Measurements from ENCODE around the gene SNN.

SNN gene

GRCh38 chr16:11686713-11687380, 18.6 kb downstream of the SNN start:
- H4K20me1 ChIP-seq (ENCODE audit: insufficient read depth): no peaks in the 10 kb centered on the region
- no peak overlapping the region for H2AFZ ChIP-seq (ENCODE audit: low read depth)
- H3K4me3 ChIP-seq (IDR thresholded peaks at IDR 0.05; ENCODE audit: insufficient read depth, low read depth, low read length): no peak overlapping the region
- H3K36me3 ChIP-seq (ENCODE audit: insufficient read depth): peaks cover 48% of the 10 kb centered on the region; the same call in 1 of the 2 replicates
- H3K4me2 ChIP-seq: peak overlapping the region; percentile 69; the same call in 1 of the 2 replicates
- H3K4me1 ChIP-seq (ENCODE audit: low read depth, poor library complexity, severe bottlenecking): peaks cover 94% of the 10 kb centered on the region
- peaks cover 66% of the 10 kb centered on the region for H3K79me2 ChIP-seq (ENCODE audit: insufficient read depth, low read depth)
- H3K9ac ChIP-seq: no peak overlapping the region
- TF ChIP-seq, protein P1, sequence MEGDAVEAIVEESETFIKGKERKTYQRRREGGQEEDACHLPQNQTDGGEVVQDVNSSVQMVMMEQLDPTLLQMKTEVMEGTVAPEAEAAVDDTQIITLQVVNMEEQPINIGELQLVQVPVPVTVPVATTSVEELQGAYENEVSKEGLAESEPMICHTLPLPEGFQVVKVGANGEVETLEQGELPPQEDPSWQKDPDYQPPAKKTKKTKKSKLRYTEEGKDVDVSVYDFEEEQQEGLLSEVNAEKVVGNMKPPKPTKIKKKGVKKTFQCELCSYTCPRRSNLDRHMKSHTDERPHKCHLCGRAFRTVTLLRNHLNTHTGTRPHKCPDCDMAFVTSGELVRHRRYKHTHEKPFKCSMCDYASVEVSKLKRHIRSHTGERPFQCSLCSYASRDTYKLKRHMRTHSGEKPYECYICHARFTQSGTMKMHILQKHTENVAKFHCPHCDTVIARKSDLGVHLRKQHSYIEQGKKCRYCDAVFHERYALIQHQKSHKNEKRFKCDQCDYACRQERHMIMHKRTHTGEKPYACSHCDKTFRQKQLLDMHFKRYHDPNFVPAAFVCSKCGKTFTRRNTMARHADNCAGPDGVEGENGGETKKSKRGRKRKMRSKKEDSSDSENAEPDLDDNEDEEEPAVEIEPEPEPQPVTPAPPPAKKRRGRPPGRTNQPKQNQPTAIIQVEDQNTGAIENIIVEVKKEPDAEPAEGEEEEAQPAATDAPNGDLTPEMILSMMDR (conservative IDR thresholded peaks at IDR 0.05; ENCODE audit: low read depth, low read length): no peak
- no peak overlapping the region; the same call in 1 of the 2 replicates for H3K27ac ChIP-seq
- H3K27me3 ChIP-seq (ENCODE audit: insufficient read depth, low read depth): no peaks in the 10 kb centered on the region

DNA sequence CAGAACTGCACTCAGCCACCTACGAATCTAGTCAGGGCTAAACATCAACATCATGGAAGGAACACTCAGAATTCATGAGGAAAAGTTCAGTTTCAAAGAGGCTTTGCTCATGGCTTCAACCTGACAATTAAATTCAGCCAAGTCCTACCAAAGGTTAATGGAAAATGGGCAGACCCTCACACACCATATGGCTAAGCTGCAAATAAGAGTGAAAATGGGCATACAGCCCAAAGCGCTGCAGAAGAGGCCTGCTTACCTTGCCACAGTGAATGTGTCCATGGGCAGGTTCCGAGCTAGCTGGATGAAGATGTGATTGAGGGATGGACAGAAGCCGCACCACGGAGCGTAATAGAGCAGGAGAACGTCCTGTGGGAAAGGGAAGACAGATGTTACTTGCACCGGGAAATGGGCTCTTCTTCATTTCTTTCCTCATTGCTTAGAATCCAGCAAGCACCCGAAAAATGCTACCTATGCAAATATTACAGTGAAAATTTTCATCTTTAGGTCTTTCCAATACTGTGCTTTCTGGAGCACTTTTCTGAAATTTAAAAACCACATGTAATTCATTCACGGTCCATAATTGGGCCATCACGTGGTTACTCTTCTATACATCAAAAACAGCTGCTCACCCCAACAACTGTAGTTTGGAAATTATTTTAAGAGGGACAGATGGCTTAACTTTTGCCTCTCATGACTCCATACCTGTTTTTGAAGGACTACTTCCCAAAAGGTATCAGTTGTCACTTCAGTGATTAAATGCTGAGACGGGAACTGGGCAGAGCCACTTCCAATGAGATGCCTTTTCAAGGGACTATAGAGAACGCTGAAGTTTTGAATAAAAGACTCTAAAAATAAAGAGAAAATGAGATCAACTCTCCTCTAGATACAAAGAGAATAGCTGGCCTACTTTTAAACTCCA, 19.6 kb downstream of the SNN start:
- H3K4me3 ChIP-seq (IDR thresholded peaks at IDR 0.05; ENCODE audit: insufficient read depth, low read depth, low read length): no peak overlapping the region
- H4K20me1 ChIP-seq (ENCODE audit: insufficient read depth): no peaks in the 10 kb centered on the region
- peaks cover 41% of the 10 kb centered on the region; the same call in 1 of the 2 replicates for H3K36me3 ChIP-seq (ENCODE audit: insufficient read depth)
- no peak overlapping the region for H2AFZ ChIP-seq (ENCODE audit: low read depth)
- no peaks in the 10 kb centered on the region for H3K27me3 ChIP-seq (ENCODE audit: insufficient read depth, low read depth)
- H3K27ac ChIP-seq: peak overlapping the region; percentile 27; the same call in 1 of the 2 replicates
- H3K9ac ChIP-seq: no peak overlapping the region
- H3K4me1 ChIP-seq (ENCODE audit: low read depth, poor library complexity, severe bottlenecking): peaks cover 89% of the 10 kb centered on the region
- peaks cover 69% of the 10 kb centered on the region for H3K79me2 ChIP-seq (ENCODE audit: insufficient read depth, low read depth)
- TF ChIP-seq, protein P1 (conservative IDR thresholded peaks at IDR 0.05; ENCODE audit: low read depth, low read length): no peak
- peak overlapping the region; percentile 69 for H3K4me2 ChIP-seq

GRCh38 chr16:11688520-11688886, 20.2 kb downstream of the SNN start:
- Histone ChIP-seq H3K4me1 (ENCODE audit: low read depth, poor library complexity, severe bottlenecking) (peaks cover 88% of the 10 kb centered on the region), H3K79me2 (ENCODE audit: insufficient read depth, low read depth) (peaks cover 72% of the 10 kb centered on the region), H3K4me2 (peak overlapping the region; percentile 69), H3K36me3 (ENCODE audit: insufficient read depth) (peaks cover 37% of the 10 kb centered on the region; the same call in 1 of the 2 replicates), H3K9ac (no peak overlapping the region), H2AFZ (ENCODE audit: low read depth) (no peak overlapping the region), H4K20me1 (ENCODE audit: insufficient read depth) (no peaks in the 10 kb centered on the region), H3K27ac (peak overlapping the region; percentile 27; the same call in 1 of the 2 replicates), H3K4me3 (IDR thresholded peaks at IDR 0.05; ENCODE audit: insufficient read depth, low read depth, low read length) (no peak overlapping the region), H3K27me3 (ENCODE audit: insufficient read depth, low read depth) (no peaks in the 10 kb centered on the region)
- TF ChIP-seq, protein P1 (conservative IDR thresholded peaks at IDR 0.05; ENCODE audit: low read depth, low read length): no peak

- Histone ChIP-seq H3K4me2 (peak overlapping the region; percentile 69), H3K27me3 (ENCODE audit: insufficient read depth, low read depth) (no peaks in the 10 kb centered on the region), H3K79me2 (ENCODE audit: insufficient read depth, low read depth) (peaks cover 73% of the 10 kb centered on the region), H4K20me1 (ENCODE audit: insufficient read depth) (no peaks in the 10 kb centered on the region), H3K4me1 (ENCODE audit: low read depth, poor library complexity, severe bottlenecking) (peaks cover 80% of the 10 kb centered on the region), H3K9ac (no peak overlapping the region), H2AFZ (ENCODE audit: low read depth) (no peak overlapping the region), H3K4me3 (IDR thresholded peaks at IDR 0.05; ENCODE audit: insufficient read depth, low read depth, low read length) (no peak overlapping the region), H3K36me3 (ENCODE audit: insufficient read depth) (peaks cover 32% of the 10 kb centered on the region; the same call in 1 of the 2 replicates), H3K27ac (peak overlapping the region; percentile 27; the same call in 1 of the 2 replicates)
- TF ChIP-seq, protein P1 (conservative IDR thresholded peaks at IDR 0.05; ENCODE audit: low read depth, low read length): no peak
These were observed 21.0 kb downstream of the SNN start for GRCh38 chr16:11689031-11689840.

Measured in KMS-11 (cell line).